Liver (tissue), 9 donors: ENCODE data around the gene ATP11A. TPM values are rescaled to one million over a fixed set of nuclear protein-coding genes. Genes with fewer than 3 reads are reported as not detected.

Source experiments
- DNase-seq: peaks from one replicate; pipeline ENCODE4 v3.0.0-alpha.2; 2017; ENCODE audit warnings: low spot score
- H3K27ac ChIP-seq, 2 donors: one replicate each; pipeline ENCODE4 v1.7.0; 2013; ENCODE audit warnings: inconsistent platforms in 2 of 2, low read length in 2 of 2, control low read depth in 1 of 2, low read depth in 1 of 2, mild to moderate bottlenecking in 1 of 2
- H3K27me3 ChIP-seq, 4 donors: one replicate each; pipeline versions ENCODE4 v1.6.1 to v1.7.0; 2013; ENCODE audit warnings: low read length in 3 of 4, inconsistent platforms in 1 of 4, mild to moderate bottlenecking in 1 of 4, moderate library complexity in 1 of 4; ENCODE audit not compliant: control insufficient read depth in 4 of 4, insufficient read depth in 4 of 4
- H3K36me3 ChIP-seq, 4 donors: one replicate each; pipeline versions ENCODE4 v1.6.1 to v1.7.0; 2013; ENCODE audit warnings: low read length in 3 of 4, mild to moderate bottlenecking in 3 of 4, low read depth in 1 of 4, moderate library complexity in 1 of 4; ENCODE audit not compliant: control insufficient read depth in 4 of 4, insufficient read depth in 3 of 4
- H3K4me1 ChIP-seq, 4 donors: one replicate each; pipeline versions ENCODE4 v1.6.1 to v1.7.0; 2013; ENCODE audit warnings: low read length in 3 of 4, mild to moderate bottlenecking in 3 of 4, moderate library complexity in 1 of 4; ENCODE audit not compliant: control insufficient read depth in 4 of 4, insufficient read depth in 4 of 4
- H3K4me3 ChIP-seq, 3 donors: one replicate each; pipeline versions ENCODE4 v1.6.1 to v1.7.0; 2013; ENCODE audit warnings: low read length in 3 of 3, control low read depth in 1 of 3, low read depth in 1 of 3, mild to moderate bottlenecking in 1 of 3
- H3K9ac ChIP-seq, 2 donors: one replicate each; pipeline ENCODE4 v1.7.0; 2013; ENCODE audit warnings: low read length in 2 of 2, mild to moderate bottlenecking in 2 of 2, moderate library complexity in 2 of 2, control low read depth in 1 of 2, low read depth in 1 of 2
- H3K9me3 ChIP-seq, 4 donors: one replicate each; pipeline versions ENCODE4 v1.6.1 to v1.7.0; 2013; ENCODE audit warnings: low read length in 3 of 4; ENCODE audit not compliant: control insufficient read depth in 4 of 4
- CTCF ChIP-seq: fragments of 150-350 bp; IDR thresholded peaks from 2 replicates; pipeline ENCODE4 v1.5.1; 2017; ENCODE audit warnings: improper control_type of control experiment, low read depth, low read length; ENCODE audit not compliant: missing input control
- EGR1 ChIP-seq, 2 donors: IDR thresholded peaks; 2 replicates each; pipeline ENCODE4 v1.6.1; 2016 to 2018; ENCODE audit warnings: antibody characterized with exemption in 2 of 2, low read depth in 2 of 2
- FOXA2 ChIP-seq: IDR thresholded peaks from 2 replicates; pipeline ENCODE4 v1.6.1; 2016; ENCODE audit warnings: antibody characterized with exemption
- GABPA ChIP-seq, 2 donors: IDR thresholded peaks in 1 of 2; conservative IDR thresholded peaks in 1 of 2; 2 replicates each; pipeline ENCODE4 v1.6.1; 2016; ENCODE audit warnings: antibody characterized with exemption in 2 of 2, mild to moderate bottlenecking in 1 of 2, moderate library complexity in 1 of 2
- HNF4A ChIP-seq, 2 donors: conservative IDR thresholded peaks; 2 replicates each; pipeline ENCODE4 v1.6.1; 2016; ENCODE audit warnings: antibody characterized with exemption in 2 of 2, mild to moderate bottlenecking in 2 of 2
- HNF4G ChIP-seq: IDR thresholded peaks from 2 replicates; pipeline ENCODE4 v1.6.1; 2016; ENCODE audit warnings: antibody characterized with exemption
- MAX ChIP-seq: IDR thresholded peaks from 2 replicates; pipeline ENCODE4 v1.6.1; 2016; ENCODE audit warnings: antibody characterized with exemption
- RAD21 ChIP-seq, 2 donors: IDR thresholded peaks; 2 replicates each; pipeline ENCODE4 v1.6.1; 2016; ENCODE audit warnings: antibody characterized with exemption in 2 of 2, mild to moderate bottlenecking in 2 of 2
- REST ChIP-seq: IDR thresholded peaks from 2 replicates; pipeline ENCODE4 v1.6.1; 2016; ENCODE audit warnings: antibody characterized with exemption, mild to moderate bottlenecking
- RXRA ChIP-seq, 2 donors: IDR thresholded peaks; 2 replicates each; pipeline ENCODE4 v1.6.1; 2017 to 2018; ENCODE audit warnings: antibody characterized with exemption in 2 of 2, mild to moderate bottlenecking in 1 of 2
- SP1 ChIP-seq: IDR thresholded peaks from 2 replicates; pipeline ENCODE4 v1.6.1; 2018; ENCODE audit warnings: antibody characterized with exemption, mild to moderate bottlenecking
- TAF1 ChIP-seq: conservative IDR thresholded peaks from 2 replicates; pipeline ENCODE4 v1.6.1; 2016; ENCODE audit warnings: antibody characterized with exemption, mild to moderate bottlenecking
- YY1 ChIP-seq: IDR thresholded peaks from 2 replicates; pipeline ENCODE4 v1.6.1; 2016; ENCODE audit warnings: antibody characterized with exemption, mild to moderate bottlenecking
- ZBTB33 ChIP-seq: IDR thresholded peaks from 2 replicates; pipeline ENCODE4 v1.6.1; 2016; ENCODE audit warnings: antibody characterized with exemption
- WGBS: extraction: QIAGEN DNeasy Blood & Tissue Kit; methylation state at CpG from one replicate; pipeline ENCODE4 v1.1.7; 2013; 5-methylcytosine and 5-hydroxymethylcytosine counted together
- polyA plus RNA-seq, 2 donors: library from polyadenylated mRNA; stranded (reverse) in 1 of 2; unstranded in 1 of 2; fragments of 200-250 nt in 1 of 2; fragments of >200 nt in 1 of 2; fragmentation: Nextera tagmentation in 1 of 2; extraction: Ambion mirVana in 1 of 2; gene quantifications; one replicate each; pipeline versions ENCODE4 v1.2.1 to v1.2.3, GENCODE V29; 2013 to 2015
- total RNA-seq, 2 donors: library from RNA; depleted of rRNA; stranded (reverse); fragments of >200 nt; gene quantifications; one replicate each; pipeline ENCODE4 v1.2.3, GENCODE V29; 2014
- donor health status: healthy.
- donor health status: healthy.
- donor health status: healthy.
- donor health status: healthy.
- donor health status: healthy.

Gene ATP11A
- total and polyA plus RNA-seq, 4 donors = 8.7 to 27.9 (median 13.8) TPM

- H3K36me3 ChIP-seq = peaks cover 10 to 75% (median 29%) of the 10 kb centered on the region in 4 donors
- H3K4me3 ChIP-seq = no peak overlapping the region
- TF ChIP-seq HNF4G (no peak), CTCF (no peak), RAD21 (IDR thresholded peaks at IDR 0.05) (no peak), HNF4A (conservative IDR thresholded peaks at IDR 0.05) (no peak), SP1 (no peak), GABPA (IDR thresholded peaks at IDR 0.05 in 1 of 2, conservative IDR thresholded peaks at IDR 0.05 in 1 of 2) (no peak), ZBTB33 (no peak), FOXA2 (no peak), MAX (no peak), YY1 (no peak), REST (no peak), TAF1 (no peak)
- H3K27ac ChIP-seq = no peak overlapping the region
- H3K27me3 ChIP-seq = no peaks in the 10 kb centered on the region
- no peak overlapping the region for H3K9ac ChIP-seq
- H3K9me3 ChIP-seq = no peaks in the 10 kb centered on the region
- WGBS = 97% methylated on average over 35 of the region's 35 CpGs
- H3K4me1 ChIP-seq = no peaks in the 10 kb centered on the region
- DNase-seq = no peak
Measured at GRCh38 chr13:112838038-112838841, 148.4 kb downstream of the ATP11A start.

- no peak for TF ChIP-seq GABPA (IDR thresholded peaks at IDR 0.05 in 1 of 2, conservative IDR thresholded peaks at IDR 0.05 in 1 of 2)
- TF ChIP-seq MAX = no peak
- no peak for TF ChIP-seq RXRA (IDR thresholded peaks at IDR 0.05)
- TF ChIP-seq EGR1 (IDR thresholded peaks at IDR 0.05; ENCODE audit: low read depth in 2 of 2) = no peak
- H3K27me3 ChIP-seq = no peaks in the 10 kb centered on the region
- DNase-seq = no peak
- no peaks in the 10 kb centered on the region for H3K9me3 ChIP-seq
- no peaks in the 10 kb centered on the region for H3K4me1 ChIP-seq
- no peak overlapping the region for H3K4me3 ChIP-seq
- H3K27ac ChIP-seq = no peak overlapping the region
- no peak overlapping the region for H3K9ac ChIP-seq
- WGBS = 92% methylated on average over 7 of the region's 7 CpGs
- H3K36me3 ChIP-seq = peaks cover 10 to 75% (median 26%) of the 10 kb centered on the region in 4 donors
Measured at GRCh38 chr13:112838842-112839117, 148.9 kb downstream of the ATP11A start.
